ENCODE results near the gene PROM1. TPM values are rescaled to one million over a fixed set of nuclear protein-coding genes. Genes with fewer than 3 reads are reported as not detected.

The PROM1 gene
- total and polyA plus RNA-seq, 2 experiments from 2014 or later = 36.6 to 66.6 TPM

DNA sequence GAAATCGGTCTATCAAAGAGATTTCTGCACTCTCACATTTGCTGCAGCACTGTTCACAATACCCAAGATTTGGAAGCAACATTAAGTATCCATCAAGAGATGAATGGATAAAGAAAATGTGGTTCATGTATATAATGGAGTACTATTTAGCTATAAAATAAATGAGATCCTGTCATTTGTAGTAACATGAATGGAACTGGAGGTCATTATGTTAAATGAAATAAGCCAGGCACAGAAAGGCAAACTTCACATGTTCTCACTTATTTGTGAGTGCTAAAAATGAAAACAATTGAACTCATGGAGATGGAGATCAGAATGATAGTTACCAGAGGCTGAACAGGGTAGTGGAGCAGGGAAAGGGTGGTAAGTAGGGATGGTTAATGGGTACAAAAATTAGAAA is 17.0 kb upstream of the PROM1 start:
- Mint-ChIP-seq H3K27me3 (ENCODE audit: insufficient read depth, low read depth, poor library complexity) (peaks cover 1% of the 10 kb centered on the region), H3K4me1 (peaks cover 9% of the 10 kb centered on the region; the same call in 2 of the 3 replicates), H3K27ac (no peak overlapping the region), H3K9me3 (no peaks in the 10 kb centered on the region), H3K36me3 (ENCODE audit: low read depth) (no peaks in the 10 kb centered on the region), H3K4me3 (no peak overlapping the region)
- peaks cover 10% of the 10 kb centered on the region for H3K4me1 ChIP-seq (ENCODE audit: insufficient read depth)
- H3F3A ChIP-seq (replicated peaks; ENCODE audit: low read depth) = no peaks in the 10 kb centered on the region
- no peak overlapping the region for H2AFZ ChIP-seq
- TF ChIP-seq JUNB (IDR thresholded peaks at IDR 0.05; ENCODE audit: unreplicated experiment) (no peak), ZNF114 (CRISPR knock-in tag; IDR thresholded peaks at IDR 0.05) (no peak), POLR2AphosphoS5 (IDR thresholded peaks at IDR 0.05; ENCODE audit: low read depth) (no peak), EZH2phosphoT487 (IDR thresholded peaks at IDR 0.05; ENCODE audit: unreplicated experiment) (no peak), NANOG (IDR thresholded peaks at IDR 0.05; ENCODE audit: borderline replicate concordance) (no peak), CREB1 (CRISPR knock-in tag; IDR thresholded peaks at IDR 0.05; ENCODE audit: low read depth) (no peak), ZNF331 (CRISPR knock-in tag; IDR thresholded peaks at IDR 0.05; ENCODE audit: low read depth) (no peak), EZH2 (IDR thresholded peaks at IDR 0.05; ENCODE audit: low read depth, unreplicated experiment) (no peak), STAT1 (IDR thresholded peaks at IDR 0.05; ENCODE audit: unreplicated experiment) (no peak)
- TF ChIP-seq, protein P1, sequence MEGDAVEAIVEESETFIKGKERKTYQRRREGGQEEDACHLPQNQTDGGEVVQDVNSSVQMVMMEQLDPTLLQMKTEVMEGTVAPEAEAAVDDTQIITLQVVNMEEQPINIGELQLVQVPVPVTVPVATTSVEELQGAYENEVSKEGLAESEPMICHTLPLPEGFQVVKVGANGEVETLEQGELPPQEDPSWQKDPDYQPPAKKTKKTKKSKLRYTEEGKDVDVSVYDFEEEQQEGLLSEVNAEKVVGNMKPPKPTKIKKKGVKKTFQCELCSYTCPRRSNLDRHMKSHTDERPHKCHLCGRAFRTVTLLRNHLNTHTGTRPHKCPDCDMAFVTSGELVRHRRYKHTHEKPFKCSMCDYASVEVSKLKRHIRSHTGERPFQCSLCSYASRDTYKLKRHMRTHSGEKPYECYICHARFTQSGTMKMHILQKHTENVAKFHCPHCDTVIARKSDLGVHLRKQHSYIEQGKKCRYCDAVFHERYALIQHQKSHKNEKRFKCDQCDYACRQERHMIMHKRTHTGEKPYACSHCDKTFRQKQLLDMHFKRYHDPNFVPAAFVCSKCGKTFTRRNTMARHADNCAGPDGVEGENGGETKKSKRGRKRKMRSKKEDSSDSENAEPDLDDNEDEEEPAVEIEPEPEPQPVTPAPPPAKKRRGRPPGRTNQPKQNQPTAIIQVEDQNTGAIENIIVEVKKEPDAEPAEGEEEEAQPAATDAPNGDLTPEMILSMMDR (conservative IDR thresholded peaks at IDR 0.05; ENCODE audit: low read depth in 2 of 2) = no peak
- TF ChIP-seq, protein P2, sequence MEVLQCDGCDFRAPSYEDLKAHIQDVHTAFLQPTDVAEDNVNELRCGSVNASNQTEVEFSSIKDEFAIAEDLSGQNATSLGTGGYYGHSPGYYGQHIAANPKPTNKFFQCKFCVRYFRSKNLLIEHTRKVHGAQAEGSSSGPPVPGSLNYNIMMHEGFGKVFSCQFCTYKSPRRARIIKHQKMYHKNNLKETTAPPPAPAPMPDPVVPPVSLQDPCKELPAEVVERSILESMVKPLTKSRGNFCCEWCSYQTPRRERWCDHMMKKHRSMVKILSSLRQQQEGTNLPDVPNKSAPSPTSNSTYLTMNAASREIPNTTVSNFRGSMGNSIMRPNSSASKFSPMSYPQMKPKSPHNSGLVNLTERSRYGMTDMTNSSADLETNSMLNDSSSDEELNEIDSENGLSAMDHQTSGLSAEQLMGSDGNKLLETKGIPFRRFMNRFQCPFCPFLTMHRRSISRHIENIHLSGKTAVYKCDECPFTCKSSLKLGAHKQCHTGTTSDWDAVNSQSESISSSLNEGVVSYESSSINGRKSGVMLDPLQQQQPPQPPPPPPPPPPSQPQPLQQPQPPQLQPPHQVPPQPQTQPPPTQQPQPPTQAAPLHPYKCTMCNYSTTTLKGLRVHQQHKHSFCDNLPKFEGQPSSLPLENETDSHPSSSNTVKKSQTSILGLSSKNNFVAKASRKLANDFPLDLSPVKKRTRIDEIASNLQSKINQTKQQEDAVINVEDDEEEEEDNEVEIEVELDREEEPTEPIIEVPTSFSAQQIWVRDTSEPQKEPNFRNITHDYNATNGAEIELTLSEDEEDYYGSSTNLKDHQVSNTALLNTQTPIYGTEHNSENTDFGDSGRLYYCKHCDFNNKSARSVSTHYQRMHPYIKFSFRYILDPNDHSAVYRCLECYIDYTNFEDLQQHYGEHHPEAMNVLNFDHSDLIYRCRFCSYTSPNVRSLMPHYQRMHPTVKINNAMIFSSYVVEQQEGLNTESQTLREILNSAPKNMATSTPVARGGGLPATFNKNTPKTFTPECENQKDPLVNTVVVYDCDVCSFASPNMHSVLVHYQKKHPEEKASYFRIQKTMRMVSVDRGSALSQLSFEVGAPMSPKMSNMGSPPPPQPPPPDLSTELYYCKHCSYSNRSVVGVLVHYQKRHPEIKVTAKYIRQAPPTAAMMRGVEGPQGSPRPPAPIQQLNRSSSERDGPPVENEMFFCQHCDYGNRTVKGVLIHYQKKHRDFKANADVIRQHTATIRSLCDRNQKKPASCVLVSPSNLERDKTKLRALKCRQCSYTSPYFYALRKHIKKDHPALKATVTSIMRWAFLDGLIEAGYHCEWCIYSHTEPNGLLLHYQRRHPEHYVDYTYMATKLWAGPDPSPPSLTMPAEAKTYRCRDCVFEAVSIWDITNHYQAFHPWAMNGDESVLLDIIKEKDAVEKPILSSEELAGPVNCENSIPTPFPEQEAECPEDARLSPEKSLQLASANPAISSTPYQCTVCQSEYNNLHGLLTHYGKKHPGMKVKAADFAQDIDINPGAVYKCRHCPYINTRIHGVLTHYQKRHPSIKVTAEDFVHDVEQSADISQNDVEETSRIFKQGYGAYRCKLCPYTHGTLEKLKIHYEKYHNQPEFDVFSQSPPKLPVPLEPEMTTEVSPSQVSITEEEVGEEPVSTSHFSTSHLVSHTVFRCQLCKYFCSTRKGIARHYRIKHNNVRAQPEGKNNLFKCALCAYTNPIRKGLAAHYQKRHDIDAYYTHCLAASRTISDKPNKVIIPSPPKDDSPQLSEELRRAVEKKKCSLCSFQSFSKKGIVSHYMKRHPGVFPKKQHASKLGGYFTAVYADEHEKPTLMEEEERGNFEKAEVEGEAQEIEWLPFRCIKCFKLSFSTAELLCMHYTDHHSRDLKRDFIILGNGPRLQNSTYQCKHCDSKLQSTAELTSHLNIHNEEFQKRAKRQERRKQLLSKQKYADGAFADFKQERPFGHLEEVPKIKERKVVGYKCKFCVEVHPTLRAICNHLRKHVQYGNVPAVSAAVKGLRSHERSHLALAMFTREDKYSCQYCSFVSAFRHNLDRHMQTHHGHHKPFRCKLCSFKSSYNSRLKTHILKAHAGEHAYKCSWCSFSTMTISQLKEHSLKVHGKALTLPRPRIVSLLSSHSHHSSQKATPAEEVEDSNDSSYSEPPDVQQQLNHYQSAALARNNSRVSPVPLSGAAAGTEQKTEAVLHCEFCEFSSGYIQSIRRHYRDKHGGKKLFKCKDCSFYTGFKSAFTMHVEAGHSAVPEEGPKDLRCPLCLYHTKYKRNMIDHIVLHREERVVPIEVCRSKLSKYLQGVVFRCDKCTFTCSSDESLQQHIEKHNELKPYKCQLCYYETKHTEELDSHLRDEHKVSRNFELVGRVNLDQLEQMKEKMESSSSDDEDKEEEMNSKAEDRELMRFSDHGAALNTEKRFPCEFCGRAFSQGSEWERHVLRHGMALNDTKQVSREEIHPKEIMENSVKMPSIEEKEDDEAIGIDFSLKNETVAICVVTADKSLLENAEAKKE (CRISPR knock-in tag; IDR thresholded peaks at IDR 0.05) = no peak
- TF ChIP-seq, protein P3, sequence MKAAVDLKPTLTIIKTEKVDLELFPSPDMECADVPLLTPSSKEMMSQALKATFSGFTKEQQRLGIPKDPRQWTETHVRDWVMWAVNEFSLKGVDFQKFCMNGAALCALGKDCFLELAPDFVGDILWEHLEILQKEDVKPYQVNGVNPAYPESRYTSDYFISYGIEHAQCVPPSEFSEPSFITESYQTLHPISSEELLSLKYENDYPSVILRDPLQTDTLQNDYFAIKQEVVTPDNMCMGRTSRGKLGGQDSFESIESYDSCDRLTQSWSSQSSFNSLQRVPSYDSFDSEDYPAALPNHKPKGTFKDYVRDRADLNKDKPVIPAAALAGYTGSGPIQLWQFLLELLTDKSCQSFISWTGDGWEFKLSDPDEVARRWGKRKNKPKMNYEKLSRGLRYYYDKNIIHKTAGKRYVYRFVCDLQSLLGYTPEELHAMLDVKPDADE (IDR thresholded peaks at IDR 0.05) = no peak
- TF ChIP-seq, protein P4, sequence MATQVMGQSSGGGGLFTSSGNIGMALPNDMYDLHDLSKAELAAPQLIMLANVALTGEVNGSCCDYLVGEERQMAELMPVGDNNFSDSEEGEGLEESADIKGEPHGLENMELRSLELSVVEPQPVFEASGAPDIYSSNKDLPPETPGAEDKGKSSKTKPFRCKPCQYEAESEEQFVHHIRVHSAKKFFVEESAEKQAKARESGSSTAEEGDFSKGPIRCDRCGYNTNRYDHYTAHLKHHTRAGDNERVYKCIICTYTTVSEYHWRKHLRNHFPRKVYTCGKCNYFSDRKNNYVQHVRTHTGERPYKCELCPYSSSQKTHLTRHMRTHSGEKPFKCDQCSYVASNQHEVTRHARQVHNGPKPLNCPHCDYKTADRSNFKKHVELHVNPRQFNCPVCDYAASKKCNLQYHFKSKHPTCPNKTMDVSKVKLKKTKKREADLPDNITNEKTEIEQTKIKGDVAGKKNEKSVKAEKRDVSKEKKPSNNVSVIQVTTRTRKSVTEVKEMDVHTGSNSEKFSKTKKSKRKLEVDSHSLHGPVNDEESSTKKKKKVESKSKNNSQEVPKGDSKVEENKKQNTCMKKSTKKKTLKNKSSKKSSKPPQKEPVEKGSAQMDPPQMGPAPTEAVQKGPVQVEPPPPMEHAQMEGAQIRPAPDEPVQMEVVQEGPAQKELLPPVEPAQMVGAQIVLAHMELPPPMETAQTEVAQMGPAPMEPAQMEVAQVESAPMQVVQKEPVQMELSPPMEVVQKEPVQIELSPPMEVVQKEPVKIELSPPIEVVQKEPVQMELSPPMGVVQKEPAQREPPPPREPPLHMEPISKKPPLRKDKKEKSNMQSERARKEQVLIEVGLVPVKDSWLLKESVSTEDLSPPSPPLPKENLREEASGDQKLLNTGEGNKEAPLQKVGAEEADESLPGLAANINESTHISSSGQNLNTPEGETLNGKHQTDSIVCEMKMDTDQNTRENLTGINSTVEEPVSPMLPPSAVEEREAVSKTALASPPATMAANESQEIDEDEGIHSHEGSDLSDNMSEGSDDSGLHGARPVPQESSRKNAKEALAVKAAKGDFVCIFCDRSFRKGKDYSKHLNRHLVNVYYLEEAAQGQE (IDR thresholded peaks at IDR 0.05; ENCODE audit: unreplicated experiment) = no peak
- no peaks in the 10 kb centered on the region for H4K20me1 ChIP-seq (replicated peaks; ENCODE audit: insufficient read depth)
- H3K36me3 ChIP-seq (ENCODE audit: insufficient read depth) = no peaks in the 10 kb centered on the region
- no peak overlapping the region for H3K27ac ChIP-seq (ENCODE audit: low read depth)
- H3K27me3 ChIP-seq (ENCODE audit: insufficient read depth) = no peaks in the 10 kb centered on the region
- no peak overlapping the region for H3K4me2 ChIP-seq
- H3K4me3 ChIP-seq = no peak overlapping the region
- no peaks in the 10 kb centered on the region for H3K9me2 ChIP-seq (ENCODE audit: insufficient read depth)
- DNase-seq (ENCODE audit: low spot score) = no peak
- no peaks in the 10 kb centered on the region for H3K79me2 ChIP-seq (replicated peaks; ENCODE audit: insufficient read depth)
- ATAC-seq = no peak
